SK-N-SH treated with all-trans-retinoic acid at 6 μM for 48 hours (cell line): ENCODE measurements around the gene ADI1.

Source experiments
- ARNTL ChIP-seq: fragments of 450-650 bp; formaldehyde crosslinking; IDR thresholded peaks from 2 replicates; pipeline ENCODE4 v1.5.0; 2020; ENCODE audit warnings: low read depth, mild to moderate bottlenecking, moderate library complexity, borderline replicate concordance
- BACH2 ChIP-seq: fragments of 250-450 bp; sonication (Bioruptor Pico); IDR thresholded peaks from 2 replicates; pipeline ENCODE4 v1.9.0; 2021; ENCODE audit warnings: mild to moderate bottlenecking, borderline replicate concordance
- CSRNP3 ChIP-seq: fragments of 250-450 bp; sonication (Bioruptor Pico); IDR thresholded peaks from 2 replicates; pipeline ENCODE4 v1.5.1; 2021; ENCODE audit warnings: mild to moderate bottlenecking, moderate library complexity
- ESRRG ChIP-seq: fragments of 250-450 bp; sonication (Bioruptor Pico); IDR thresholded peaks from 2 replicates; pipeline ENCODE4 v1.6.1; 2021; ENCODE audit warnings: mild to moderate bottlenecking
- PATZ1 ChIP-seq: fragments of 250-450 bp; sonication (Bioruptor Pico); IDR thresholded peaks from 2 replicates; pipeline ENCODE4 v1.8.0; 2020; ENCODE audit warnings: mild to moderate bottlenecking, moderate library complexity, borderline replicate concordance
- POU6F1 ChIP-seq: fragments of 250-450 bp; sonication (Bioruptor Pico); IDR thresholded peaks from 2 replicates; pipeline ENCODE4 v1.8.0; 2021; ENCODE audit warnings: low read depth, mild to moderate bottlenecking, moderate library complexity, borderline replicate concordance
- RARB ChIP-seq: fragments of 250-450 bp; sonication (Bioruptor Pico); IDR thresholded peaks from 2 replicates; pipeline ENCODE4 v1.8.0; 2021; ENCODE audit warnings: mild to moderate bottlenecking, moderate library complexity
- ZFP3 ChIP-seq: fragments of 250-450 bp; sonication (Bioruptor Pico); IDR thresholded peaks from 2 replicates; pipeline ENCODE4 v1.5.0; 2020; ENCODE audit warnings: mild to moderate bottlenecking, moderate library complexity
- ZFP30 ChIP-seq: fragments of 450-650 bp; formaldehyde crosslinking; IDR thresholded peaks from 2 replicates; pipeline ENCODE4 v1.5.0; 2022; ENCODE audit warnings: mild to moderate bottlenecking, moderate library complexity
- ZNF565 ChIP-seq: fragments of 450-650 bp; formaldehyde crosslinking; conservative IDR thresholded peaks from 2 replicates; pipeline ENCODE4 v1.5.0; 2020; ENCODE audit warnings: low read depth, mild to moderate bottlenecking, moderate library complexity
- ZNF8 ChIP-seq: fragments of 450-650 bp; formaldehyde crosslinking; IDR thresholded peaks from 2 replicates; pipeline ENCODE4 v1.5.0; 2020; ENCODE audit warnings: mild to moderate bottlenecking, moderate library complexity

DNA sequence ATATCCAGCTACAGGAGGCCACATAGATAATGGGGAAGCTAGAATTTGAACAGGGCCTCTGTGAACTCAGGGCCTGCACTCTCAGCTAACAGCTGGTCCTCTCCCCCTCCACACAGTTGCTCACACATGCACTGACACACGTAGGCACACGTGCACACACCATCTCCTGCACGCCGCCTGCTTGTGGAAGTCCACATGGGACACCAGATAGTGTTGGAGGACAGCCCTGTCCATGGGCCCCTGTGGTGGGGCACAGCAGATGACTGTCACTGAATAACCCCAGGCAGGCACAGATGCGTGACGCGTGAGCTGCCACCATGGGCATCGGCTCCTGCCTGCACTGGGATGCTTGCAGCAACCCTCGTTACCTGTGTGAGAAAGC is 52.9 kb downstream of the ADI1 start:
- TF ChIP-seq ZFP3 (CRISPR knock-in tag) (no peak), ZNF565 (CRISPR knock-in tag) (no peak), ESRRG (no peak), CSRNP3 (CRISPR knock-in tag) (no peak), BACH2 (CRISPR knock-in tag) (no peak), ARNTL (CRISPR knock-in tag) (no peak), PATZ1 (CRISPR knock-in tag) (no peak), RARB (no peak), ZFP30 (no peak), ZNF8 (no peak), POU6F1 (no peak)
